Mucosa of rectum (tissue), 2 donors: ENCODE data around the gene SETD5.

Experiments
- H3K27ac ChIP-seq, 2 donors: one replicate each; pipeline ENCODE4 v1.7.0; 2013; ENCODE audit warnings: inconsistent platforms in 2 of 2, low read depth in 2 of 2, low read length in 2 of 2
- H3K27me3 ChIP-seq, 2 donors: one replicate each; pipeline ENCODE4 v1.7.0; 2013; ENCODE audit warnings: low read length in 2 of 2; ENCODE audit not compliant: control insufficient read depth in 2 of 2, insufficient read depth in 2 of 2
- H3K36me3 ChIP-seq, 2 donors: one replicate each; pipeline ENCODE4 v1.7.0; 2013; ENCODE audit warnings: low read length in 2 of 2; ENCODE audit not compliant: control insufficient read depth in 2 of 2, insufficient read depth in 2 of 2
- H3K4me1 ChIP-seq, 2 donors: one replicate each; pipeline ENCODE4 v1.7.0; 2013; ENCODE audit warnings: low read length in 2 of 2, mild to moderate bottlenecking in 1 of 2; ENCODE audit not compliant: control insufficient read depth in 2 of 2, insufficient read depth in 2 of 2
- H3K4me3 ChIP-seq, 2 donors: one replicate each; pipeline ENCODE4 v1.7.0; 2013; ENCODE audit warnings: low read length in 2 of 2
- H3K9ac ChIP-seq, 2 donors: one replicate each; pipeline ENCODE4 v1.7.0; 2013; ENCODE audit warnings: low read length in 2 of 2, low read depth in 1 of 2, mild to moderate bottlenecking in 1 of 2
- H3K9me3 ChIP-seq, 2 donors: one replicate each; pipeline ENCODE4 v1.7.0; 2013; ENCODE audit warnings: low read length in 2 of 2; ENCODE audit not compliant: control insufficient read depth in 2 of 2
- donor health status: healthy.
- donor health status: Normal muscosa, but diverticular disease.

The SETD5 gene

DNA sequence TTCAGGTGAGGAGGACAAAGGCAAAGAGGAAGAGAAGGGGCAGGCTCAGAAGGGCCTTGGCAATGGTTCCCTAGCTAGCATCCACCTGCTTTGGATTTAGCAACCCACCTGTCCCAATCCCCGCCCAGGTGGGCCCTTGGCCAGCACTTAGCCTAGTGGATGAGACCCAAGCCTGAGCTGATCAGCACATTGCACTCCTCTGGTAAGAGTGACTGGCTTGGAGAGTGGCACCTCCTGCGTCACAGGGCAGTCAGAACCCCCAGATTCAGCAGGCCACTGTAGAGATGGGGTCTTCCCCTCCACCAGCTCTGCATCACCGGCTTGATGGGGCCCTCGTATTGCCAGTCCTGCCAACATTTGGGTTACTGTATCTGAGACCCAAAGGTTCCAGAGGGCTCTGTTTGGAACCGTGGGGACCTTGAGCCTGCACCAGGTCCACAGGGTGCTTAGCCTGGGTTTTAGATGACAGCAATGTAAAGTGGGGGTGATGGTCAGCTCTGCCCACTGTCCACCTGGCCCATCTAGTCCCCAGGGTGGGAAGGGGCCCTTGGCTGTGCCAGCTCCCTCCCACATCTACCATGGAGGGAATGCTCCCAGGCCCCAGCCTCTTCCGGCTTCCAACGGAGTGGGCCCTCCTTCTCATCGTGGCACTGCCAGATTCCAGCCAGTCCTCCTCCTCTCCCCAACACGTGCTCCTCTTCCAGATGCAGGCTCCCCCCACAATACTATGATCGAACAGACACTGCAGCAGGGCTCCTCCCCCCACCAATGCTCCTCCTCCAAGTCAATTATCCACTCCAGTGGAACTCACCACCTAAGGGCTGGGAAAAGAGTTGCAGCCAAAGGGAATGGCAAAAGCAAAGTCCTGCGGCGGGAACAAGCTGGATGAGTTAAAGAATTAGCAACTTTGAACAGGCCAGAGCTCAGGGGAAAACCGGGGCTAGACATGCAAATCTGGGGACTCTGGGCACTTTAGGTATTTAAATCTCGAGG lies 110.5 kb downstream of the SETD5 start:
- Histone ChIP-seq H3K9me3 (no peaks in the 10 kb centered on the region), H3K27me3 (peaks cover 8 to 13% of the 10 kb centered on the region in 2 donors), H3K4me1 (no peaks in the 10 kb centered on the region), H3K27ac (no peak overlapping the region), H3K9ac (no peak overlapping the region), H3K36me3 (no peaks in the 10 kb centered on the region), H3K4me3 (no peak overlapping the region)

GRCh38 chr3:9508781-9509180 lies 111.4 kb downstream of the SETD5 start:
- peaks cover 8 to 13% of the 10 kb centered on the region in 2 donors for H3K27me3 ChIP-seq
- no peaks in the 10 kb centered on the region for H3K9me3 ChIP-seq
- H3K27ac ChIP-seq = no peak overlapping the region
- H3K36me3 ChIP-seq = no peaks in the 10 kb centered on the region
- no peak overlapping the region for H3K4me3 ChIP-seq
- no peak overlapping the region for H3K9ac ChIP-seq
- no peaks in the 10 kb centered on the region for H3K4me1 ChIP-seq

DNA sequence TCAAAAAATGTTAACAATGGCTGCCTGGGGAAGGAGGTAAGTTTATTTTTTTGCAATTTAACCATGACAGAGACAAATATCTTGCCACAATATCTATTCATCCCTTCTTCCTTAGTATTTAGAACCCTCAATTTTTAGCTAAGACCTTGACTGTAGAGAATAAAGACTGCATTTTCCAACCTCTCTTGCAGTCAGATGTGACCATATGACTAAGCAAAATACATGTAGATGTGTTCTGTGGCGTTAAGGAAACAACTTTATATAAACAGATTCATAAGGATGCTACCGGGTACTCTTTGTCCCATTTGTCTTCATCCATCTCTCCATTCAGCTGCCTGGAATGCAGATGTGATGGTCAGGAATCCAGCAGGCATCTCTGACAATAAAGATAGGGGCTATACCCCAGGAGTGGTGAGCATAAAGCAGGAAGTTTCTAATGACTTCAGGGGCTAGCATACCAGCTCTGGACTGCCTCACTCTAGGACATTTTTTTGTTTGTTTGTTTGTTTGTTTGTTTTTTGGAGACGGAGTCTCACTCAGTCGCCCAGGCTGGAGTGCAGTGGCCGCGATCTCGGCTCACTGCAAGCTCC lies 115.1 kb downstream of the SETD5 start:
- H3K27me3 ChIP-seq = peaks cover 8 to 11% of the 10 kb centered on the region in 2 donors
- no peaks in the 10 kb centered on the region for H3K36me3 ChIP-seq
- no peak overlapping the region for H3K27ac ChIP-seq
- no peak overlapping the region for H3K9ac ChIP-seq
- H3K9me3 ChIP-seq = no peaks in the 10 kb centered on the region
- H3K4me1 ChIP-seq = no peaks in the 10 kb centered on the region
- H3K4me3 ChIP-seq = no peak overlapping the region

- H3K9me3 ChIP-seq = no peaks in the 10 kb centered on the region
- peaks cover 4 to 6% of the 10 kb centered on the region in 2 donors for H3K27me3 ChIP-seq
- H3K4me3 ChIP-seq = no peak overlapping the region
- no peak overlapping the region for H3K27ac ChIP-seq
- no peaks in the 10 kb centered on the region for H3K36me3 ChIP-seq
- no peaks in the 10 kb centered on the region for H3K4me1 ChIP-seq
- no peak overlapping the region for H3K9ac ChIP-seq
These were observed 116.9 kb downstream of the SETD5 start for GRCh38 chr3:9514306-9514705.

DNA sequence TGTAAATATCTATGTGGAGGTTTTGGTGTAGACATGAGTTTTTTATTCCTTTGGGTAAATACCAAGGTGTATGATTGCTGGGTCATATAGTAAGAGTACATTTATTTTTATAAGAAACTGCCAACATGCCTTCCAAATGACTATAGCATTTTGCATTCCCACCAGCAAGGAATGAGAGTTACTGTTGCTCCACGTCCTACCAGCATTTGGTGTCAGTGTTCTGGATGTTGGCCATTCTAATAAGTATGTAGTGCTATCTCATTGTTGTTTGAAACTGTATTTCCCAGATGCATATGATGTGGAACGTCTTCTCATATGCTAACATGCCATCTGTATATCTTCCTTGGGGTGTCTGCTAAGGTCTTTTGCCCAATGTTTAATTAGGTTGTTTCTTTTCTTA lies 117.5 kb downstream of the SETD5 start:
- Histone ChIP-seq H3K9ac (no peak overlapping the region), H3K36me3 (no peaks in the 10 kb centered on the region), H3K4me1 (no peaks in the 10 kb centered on the region), H3K4me3 (no peak overlapping the region), H3K9me3 (no peaks in the 10 kb centered on the region), H3K27ac (no peak overlapping the region), H3K27me3 (peaks cover 0 to 2% of the 10 kb centered on the region in 2 donors)

- Histone ChIP-seq H3K4me1 (no peaks in the 10 kb centered on the region), H3K4me3 (no peak overlapping the region), H3K27me3 (peaks cover 0 to 3% of the 10 kb centered on the region in 2 donors)
These were observed 127.7 kb downstream of the SETD5 start for GRCh38 chr3:9525078-9525477.

More at GRCh38 chr3:9525078-9525477, 127.7 kb downstream of the SETD5 start:
- H3K9ac ChIP-seq = no peak overlapping the region
- no peaks in the 10 kb centered on the region for H3K9me3 ChIP-seq
- H3K27ac ChIP-seq = no peak overlapping the region
- H3K36me3 ChIP-seq = no peaks in the 10 kb centered on the region
